ENCODE data around the gene NAB2.

DNA sequence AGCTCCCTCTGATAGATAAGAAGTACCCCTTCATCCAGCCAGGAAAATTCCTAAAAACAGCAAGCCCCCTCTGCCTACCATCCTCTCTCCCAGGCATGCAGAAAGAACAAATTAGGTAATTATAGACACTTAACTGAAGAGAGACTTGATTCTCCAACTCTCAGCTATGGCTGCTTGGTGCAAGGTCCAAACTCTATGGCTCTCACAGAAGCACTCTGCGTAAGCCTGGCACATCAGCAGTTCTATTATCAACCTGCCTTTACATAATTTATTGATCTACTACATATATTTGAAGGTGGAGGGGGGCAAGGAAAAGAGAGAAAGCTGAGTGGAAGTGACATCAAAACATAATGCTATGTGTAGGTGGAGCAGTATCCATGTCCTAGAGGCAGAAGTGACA, 37.9 kb upstream of the NAB2 start:
- TF ChIP-seq, protein P1, sequence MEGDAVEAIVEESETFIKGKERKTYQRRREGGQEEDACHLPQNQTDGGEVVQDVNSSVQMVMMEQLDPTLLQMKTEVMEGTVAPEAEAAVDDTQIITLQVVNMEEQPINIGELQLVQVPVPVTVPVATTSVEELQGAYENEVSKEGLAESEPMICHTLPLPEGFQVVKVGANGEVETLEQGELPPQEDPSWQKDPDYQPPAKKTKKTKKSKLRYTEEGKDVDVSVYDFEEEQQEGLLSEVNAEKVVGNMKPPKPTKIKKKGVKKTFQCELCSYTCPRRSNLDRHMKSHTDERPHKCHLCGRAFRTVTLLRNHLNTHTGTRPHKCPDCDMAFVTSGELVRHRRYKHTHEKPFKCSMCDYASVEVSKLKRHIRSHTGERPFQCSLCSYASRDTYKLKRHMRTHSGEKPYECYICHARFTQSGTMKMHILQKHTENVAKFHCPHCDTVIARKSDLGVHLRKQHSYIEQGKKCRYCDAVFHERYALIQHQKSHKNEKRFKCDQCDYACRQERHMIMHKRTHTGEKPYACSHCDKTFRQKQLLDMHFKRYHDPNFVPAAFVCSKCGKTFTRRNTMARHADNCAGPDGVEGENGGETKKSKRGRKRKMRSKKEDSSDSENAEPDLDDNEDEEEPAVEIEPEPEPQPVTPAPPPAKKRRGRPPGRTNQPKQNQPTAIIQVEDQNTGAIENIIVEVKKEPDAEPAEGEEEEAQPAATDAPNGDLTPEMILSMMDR (IDR thresholded peaks at IDR 0.05): no peak
- TF ChIP-seq POLR2AphosphoS5 (IDR thresholded peaks at IDR 0.05) (no peak), POLR2A (IDR thresholded peaks at IDR 0.05) (no peak)
